Stimulated activated CD4-positive, alpha-beta T cell treated with anti-CD3 and anti-CD28 coated beads, Interleukin-4, amount 100 ng/mL, for 1 hour (primary cell): Measurements from ENCODE around the gene BCL2L2.
"Not testable (repeated sequence)": the region's sequence is repeated elsewhere in the genome, so short reads cannot be mapped to it uniquely, and the experiment has no call there.

ENCODE experiments used
- DNase-seq: peaks from one replicate; pipeline ENCODE4 v3.0.0-alpha.2; 2020

Gene BCL2L2

GRCh38 chr14:23306412-23307145, at the start of gene BCL2L2:
BCL2L2 (plus strand) TSS chr14:23306833; CDS start chr14:23307768, 935 bp downstream.
- no peak for DNase-seq

GRCh38 chr14:23258256-23258655, 48.4 kb upstream of the BCL2L2 start:
- no peak for DNase-seq

- no peak for DNase-seq
Observed at GRCh38 chr14:23259426-23259825, 47.2 kb upstream of the BCL2L2 start.

GRCh38 chr14:23260849-23261248, 45.8 kb upstream of the BCL2L2 start:
- not testable (repeated sequence) for DNase-seq

DNA sequence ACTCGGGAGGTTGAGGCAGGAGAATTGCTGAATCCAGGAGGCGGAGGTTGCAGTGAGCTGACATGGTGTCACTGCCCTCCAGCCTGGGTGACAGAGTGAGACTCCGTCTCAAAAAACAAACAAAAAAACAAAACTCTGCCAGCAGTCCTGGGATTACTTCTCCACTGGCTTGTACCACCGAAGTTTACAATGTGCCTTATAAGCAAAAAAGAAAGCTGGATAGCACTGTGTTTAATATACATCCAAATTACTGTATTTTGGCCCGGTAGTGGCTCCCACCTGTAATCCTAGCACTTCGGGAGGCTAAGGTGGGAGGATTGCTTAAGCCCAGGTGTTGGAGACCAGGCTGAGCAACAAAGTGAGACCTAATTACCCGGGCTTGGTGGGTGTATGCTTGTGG, 37.4 kb upstream of the BCL2L2 start:
- DNase-seq: no peak

GRCh38 chr14:23275412-23275811, 31.2 kb upstream of the BCL2L2 start:
- no peak for DNase-seq

DNA sequence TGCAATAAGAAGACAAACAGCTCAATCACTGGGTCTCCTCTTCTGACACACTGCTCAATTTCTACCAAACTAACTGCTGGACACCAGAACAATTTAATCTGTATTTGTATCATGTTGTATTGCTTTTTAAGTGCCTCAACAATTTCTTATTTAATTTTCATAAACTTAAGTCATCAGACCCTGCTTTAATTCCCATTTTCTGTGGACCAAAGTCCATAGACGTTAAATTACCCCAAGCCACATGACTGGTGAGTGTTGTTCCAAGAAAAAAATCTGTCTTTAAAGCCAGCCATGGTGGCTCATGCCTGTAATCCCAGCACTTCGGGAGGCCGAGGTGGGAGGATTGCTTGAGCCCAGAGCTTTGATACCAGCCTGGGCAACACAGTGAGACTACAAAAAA, 29.4 kb upstream of the BCL2L2 start:
- DNase-seq: no peak

GRCh38 chr14:23277928-23278327, 28.7 kb upstream of the BCL2L2 start:
- DNase-seq: not testable (repeated sequence)

DNA sequence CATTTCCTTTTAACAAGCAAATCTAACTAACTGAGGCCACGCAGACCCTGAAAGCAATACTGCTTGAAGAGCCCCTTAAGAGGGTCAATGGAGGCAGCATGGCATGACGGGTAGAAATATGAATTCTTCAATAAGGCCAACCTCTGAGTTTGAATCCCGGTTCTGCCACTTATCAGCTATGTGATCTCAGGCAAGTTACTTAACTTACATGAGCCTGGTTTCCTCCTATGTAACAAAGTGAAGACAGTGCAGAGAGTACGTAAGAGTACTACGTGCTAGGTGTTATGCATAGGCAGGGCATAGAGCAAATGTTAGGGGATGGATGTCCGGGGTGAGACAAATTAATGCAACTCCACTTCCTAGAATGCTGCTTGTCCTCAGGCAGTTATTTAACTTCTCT, 25.4 kb upstream of the BCL2L2 start:
- DNase-seq: no peak

DNA sequence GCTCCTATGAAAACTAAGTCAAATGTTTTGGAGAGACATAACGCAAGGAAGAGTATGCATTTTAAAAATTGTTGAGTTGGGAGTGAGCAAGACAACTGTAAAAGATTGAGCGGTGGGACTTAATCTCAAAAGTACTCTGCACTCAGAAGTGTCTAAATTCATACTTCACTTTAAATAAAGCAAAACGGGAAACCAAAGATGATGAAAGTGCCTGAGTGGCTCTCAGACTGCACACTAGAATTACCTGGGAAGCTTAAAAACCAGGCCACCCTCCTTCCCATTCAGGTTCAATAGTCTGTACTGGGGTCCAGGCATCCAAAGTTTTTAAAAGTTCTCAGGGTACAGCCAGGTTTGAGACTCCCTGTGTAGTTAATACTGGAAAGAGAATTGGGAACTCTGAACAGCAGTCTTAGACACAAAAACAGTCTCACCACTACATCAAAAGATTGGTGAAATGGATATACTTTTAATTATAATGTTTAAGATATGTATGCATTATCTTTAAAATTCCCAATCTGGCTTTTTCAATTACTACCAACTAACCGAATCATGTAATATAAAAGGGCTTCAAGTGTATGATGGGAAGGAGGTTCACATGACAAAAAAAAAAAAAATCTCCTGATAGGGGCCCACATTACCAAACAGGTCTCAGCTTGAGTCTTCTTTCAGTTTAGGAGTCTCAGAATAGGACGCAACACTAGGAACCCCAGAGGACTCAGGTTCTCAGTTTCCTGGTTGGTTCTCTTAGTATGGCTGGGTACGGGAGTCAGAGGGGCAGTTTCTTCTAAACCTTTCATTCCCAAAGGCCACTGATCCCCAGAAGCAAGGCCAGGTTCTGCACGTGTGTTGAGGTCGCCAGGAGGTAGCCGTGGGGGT, 21.7 kb upstream of the BCL2L2 start:
- DNase-seq: no peak

- no peak for DNase-seq
Observed at GRCh38 chr14:23285530-23286019, 21.1 kb upstream of the BCL2L2 start.

DNA sequence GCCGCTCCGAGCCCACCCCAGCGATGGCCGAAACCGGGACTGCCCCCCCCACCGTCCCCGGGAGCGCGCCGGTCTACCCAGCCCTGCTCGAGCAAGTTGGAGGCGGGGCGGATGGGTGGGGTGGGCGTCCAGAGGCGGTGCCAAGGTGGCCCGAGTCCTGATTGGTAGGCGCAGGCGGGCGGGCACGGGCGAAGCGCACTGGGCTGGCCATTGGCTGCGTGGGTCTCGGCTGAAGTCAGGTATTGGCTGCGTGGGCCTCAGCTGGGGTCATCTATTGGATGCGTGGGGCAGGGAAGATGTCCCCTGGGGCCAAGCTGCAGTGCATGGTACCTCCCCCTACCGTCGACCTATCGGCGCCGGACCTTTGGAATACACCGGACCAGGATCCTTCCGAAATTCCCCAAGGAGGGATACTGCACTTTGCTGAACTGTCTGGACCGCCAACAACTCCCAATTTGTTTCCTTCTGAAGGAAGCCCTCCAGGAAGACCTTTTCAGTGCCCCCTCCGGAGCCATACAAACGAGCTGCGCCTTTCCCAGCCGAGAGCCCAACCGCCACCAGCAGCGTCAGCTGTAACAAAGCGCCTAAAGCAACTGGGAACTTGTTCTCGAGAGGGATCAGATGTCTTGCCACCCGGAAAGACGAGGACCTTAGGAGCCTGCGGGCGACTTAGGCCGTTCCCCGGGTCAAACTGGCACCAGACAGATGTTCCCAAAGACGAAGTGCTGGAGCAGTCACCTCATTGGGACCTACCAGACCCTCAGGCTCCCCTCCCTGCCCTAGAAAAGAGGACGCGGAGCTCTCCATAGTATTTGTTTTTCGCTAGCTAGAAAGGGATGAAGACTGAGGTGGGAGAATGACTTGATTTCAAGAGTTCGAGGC, 20.4 kb upstream of the BCL2L2 start, which contains the start of gene HOMEZ:
Gene HOMEZ, minus strand, starts transcription at position 113 of the 882 bp plus-strand sequence. CDS start 180 bp downstream, outside the sequence.
- DNase-seq: peak; percentile 99

DNA sequence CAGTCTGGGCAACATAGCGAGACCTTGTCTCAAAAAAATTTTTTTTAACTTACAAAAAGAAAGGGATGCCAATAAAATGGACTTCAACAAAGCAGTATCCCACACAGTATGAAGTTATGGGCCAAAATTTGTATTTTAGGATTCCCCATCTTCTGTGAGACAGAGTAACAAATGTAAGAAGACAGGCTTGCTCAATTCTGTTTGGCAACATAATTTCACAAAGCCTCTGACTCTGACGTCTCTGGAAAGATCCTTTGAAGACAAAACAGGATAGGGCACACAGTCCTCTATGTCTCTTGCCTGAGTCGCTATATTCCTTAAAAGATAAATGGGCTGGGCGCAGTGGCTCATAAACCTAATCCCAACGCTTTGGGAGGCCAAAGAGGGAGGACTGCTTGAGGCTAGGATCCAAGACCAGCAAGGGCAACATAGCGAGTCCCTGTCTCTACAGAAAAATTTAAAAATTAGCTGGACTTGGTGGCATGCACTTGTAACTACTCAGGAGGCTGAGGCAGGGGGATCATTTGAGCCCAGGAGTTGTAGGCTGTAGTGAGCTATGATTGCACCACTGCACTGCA, 19.6 kb upstream of the BCL2L2 start:
- no peak for DNase-seq

DNA sequence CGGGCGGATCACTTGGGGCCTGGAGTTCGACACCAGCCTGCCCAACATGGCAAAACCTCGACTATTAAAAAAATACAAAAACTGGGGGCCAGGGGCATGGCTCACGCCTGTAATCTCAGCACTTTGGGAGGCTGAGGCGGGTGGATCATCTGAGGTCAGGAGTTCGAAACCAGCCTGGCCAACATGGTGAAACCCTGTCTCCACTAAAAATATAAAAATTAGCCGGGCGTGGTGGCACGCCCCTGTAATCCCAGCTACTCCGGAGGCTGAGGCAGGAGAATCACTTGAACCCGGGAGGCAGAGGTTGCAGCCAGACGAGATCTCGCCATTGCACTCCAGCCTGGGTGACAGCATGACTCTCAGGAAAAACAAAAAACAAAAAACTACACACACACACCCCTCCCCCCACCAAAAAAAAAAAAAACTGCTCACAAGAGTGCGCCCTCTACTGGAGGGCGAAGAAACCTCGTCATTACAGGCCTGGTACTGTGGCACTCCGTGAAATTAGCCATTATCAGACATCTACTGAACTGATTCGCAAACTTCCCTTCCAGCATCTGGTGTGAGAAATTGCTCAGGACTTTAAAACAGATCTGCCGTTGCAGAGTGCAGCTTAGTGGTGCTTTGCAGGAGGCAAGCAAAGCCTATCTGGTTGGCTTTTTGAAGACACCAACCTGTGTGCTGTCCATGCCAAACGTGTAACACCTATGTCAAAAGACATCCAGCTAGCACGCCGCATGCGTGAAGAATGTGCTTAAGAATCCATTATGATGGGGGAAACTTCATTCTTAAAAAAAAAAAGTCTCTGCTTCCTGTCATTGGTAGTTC, 11.7 kb upstream of the BCL2L2 start:
- peak; percentile 49 for DNase-seq

DNA sequence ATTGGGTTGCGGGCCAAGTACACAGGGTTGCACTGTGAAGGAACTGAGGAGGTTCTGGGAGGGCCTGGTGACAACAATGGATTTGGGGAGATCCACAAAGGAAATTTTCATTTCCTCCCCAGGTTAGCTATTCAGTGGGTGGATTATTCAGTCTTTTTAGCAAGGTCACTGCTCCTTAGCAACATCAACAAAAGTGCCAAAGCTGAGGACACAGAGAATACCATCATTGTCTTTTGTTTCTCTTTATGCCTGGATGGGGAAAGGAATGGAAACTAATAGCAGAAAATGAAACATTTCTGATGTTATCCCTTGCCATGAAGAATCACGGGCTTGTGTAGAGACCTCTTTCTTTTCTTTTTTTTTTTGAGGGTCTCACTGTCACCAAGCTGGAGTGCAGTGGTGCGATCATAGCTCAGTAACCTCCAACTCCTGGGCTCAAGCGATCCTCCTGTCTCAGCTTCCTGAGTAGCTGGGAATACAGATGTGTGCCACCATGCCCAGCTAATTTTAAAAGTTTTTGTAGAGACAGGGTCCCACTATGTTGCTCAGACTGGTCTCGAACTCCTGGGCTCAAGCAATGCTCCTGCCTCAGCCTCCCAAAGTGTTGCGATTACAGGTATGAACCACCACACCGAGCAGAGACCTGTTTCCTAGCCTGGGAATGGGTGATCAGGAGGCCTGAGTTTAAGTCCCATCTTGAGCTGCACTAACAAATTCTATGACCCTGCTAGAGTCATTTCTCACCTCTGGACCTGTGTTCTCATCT, 10.4 kb upstream of the BCL2L2 start:
- no peak for DNase-seq

DNA sequence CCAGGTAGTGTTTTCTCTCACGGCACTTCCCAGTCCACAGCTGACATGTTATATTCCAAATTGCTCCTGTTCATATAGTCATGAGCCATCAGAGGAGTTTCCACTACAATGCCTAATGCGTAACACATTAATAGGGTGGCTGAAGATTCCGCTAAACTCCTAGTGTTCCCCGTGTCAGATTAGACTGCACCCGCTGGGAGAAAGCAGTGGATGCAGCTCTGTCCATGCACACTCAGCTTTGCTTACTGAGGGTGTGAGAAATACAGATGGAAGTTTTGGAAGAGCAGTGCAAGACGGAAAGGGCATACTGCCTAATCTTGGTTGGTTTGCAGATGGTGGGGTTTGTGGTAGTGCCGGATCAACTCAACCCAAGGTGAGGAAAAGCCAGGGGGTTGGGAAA, 9.5 kb upstream of the BCL2L2 start:
- DNase-seq: no peak

DNA sequence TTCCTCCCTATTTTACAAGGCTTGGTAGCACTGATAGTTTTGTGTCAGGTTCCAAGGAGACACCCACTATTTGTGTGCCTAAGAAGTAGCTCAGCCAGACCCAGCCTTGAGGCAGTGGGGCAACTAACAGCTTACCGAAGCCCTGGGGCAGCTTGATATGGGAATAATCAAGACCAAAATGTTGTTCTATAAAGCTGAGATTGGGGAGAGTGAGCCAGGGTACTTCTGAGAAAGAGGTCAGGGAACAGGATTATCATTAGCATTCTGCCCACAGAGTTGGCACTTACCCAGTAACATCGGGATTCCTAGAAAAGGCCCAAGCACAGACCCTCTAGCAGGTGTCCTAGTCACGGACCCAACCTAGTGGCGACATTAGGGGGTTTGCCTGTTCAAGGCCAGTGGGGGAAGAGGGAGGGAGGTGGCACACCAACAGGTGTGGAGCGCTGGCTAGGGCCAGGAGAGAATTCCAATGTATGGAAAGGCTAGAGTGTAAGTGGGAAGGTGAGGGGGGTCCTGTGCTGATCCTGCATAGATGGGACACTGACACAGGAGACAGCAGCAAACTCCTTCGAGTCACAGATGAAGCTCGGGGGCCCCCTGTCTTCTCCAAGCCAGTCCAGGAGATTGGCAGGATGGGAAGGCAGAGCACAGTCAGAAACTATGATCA, 8.9 kb upstream of the BCL2L2 start:
- no peak for DNase-seq

GRCh38 chr14:23299211-23299957, 7.2 kb upstream of the BCL2L2 start:
- no peak for DNase-seq

GRCh38 chr14:23299986-23300686, 6.5 kb upstream of the BCL2L2 start:
- DNase-seq: no peak
